Activated T-helper 17 cell treated with anti-CD3 and anti-CD28 coated beads, Interleukin-2, amount 50 U/mL, for 72 hours (primary cell): ENCODE results near the gene AP3S2. TPM values are rescaled to one million over a fixed set of nuclear protein-coding genes. Genes with fewer than 3 reads are reported as not detected.
"Not testable (repeated sequence)": the region's sequence is repeated elsewhere in the genome, so short reads cannot be mapped to it uniquely, and the experiment has no call there.

Experiments used
- ATAC-seq: fragments of 150-1000 bp; cut with Tn5 transposase; replicated peaks from 2 replicates; pipeline ENCODE4 v1.10.0; 2021; ENCODE audit warnings: mild to moderate bottlenecking, moderate library complexity
- H3K27ac Mint-ChIP-seq: one replicate; pipeline ENCODE4 v1.8.0; 2022; ENCODE audit warnings: mixed read lengths
- H3K27me3 Mint-ChIP-seq: one replicate; pipeline ENCODE4 v1.8.0; 2022; ENCODE audit warnings: mixed read lengths
- H3K36me3 Mint-ChIP-seq: one replicate; pipeline ENCODE4 v1.8.0; 2022; ENCODE audit warnings: low read depth, mild to moderate bottlenecking, mixed read lengths
- H3K4me1 Mint-ChIP-seq: one replicate; pipeline ENCODE4 v1.8.0; 2022; ENCODE audit warnings: mixed read lengths
- H3K4me3 Mint-ChIP-seq: one replicate; pipeline ENCODE4 v1.8.0; 2022; ENCODE audit warnings: mild to moderate bottlenecking, mixed read lengths
- H3K9me3 Mint-ChIP-seq: one replicate; pipeline ENCODE4 v1.8.0; 2022; ENCODE audit warnings: mixed read lengths
- total RNA-seq, 2 donors: library from RNA; stranded (reverse); gene quantifications; one replicate each; pipeline ENCODE4 v1.2.3, GENCODE V29; 2022

The AP3S2 gene
- total RNA-seq, 2 donors from 2014 or later, result 14.0 to 16.0 TPM

GRCh38 chr15:89802986-89803824 lies 90.6 kb downstream of the AP3S2 start:
- H3K27me3 Mint-ChIP-seq, result peaks cover 7% of the 10 kb centered on the region
- no peaks in the 10 kb centered on the region for H3K4me1 Mint-ChIP-seq
- ATAC-seq, result no peak
- H3K4me3 Mint-ChIP-seq, result no peak overlapping the region
- no peaks in the 10 kb centered on the region for H3K9me3 Mint-ChIP-seq
- no peaks in the 10 kb centered on the region for H3K36me3 Mint-ChIP-seq
- no peak overlapping the region for H3K27ac Mint-ChIP-seq

DNA sequence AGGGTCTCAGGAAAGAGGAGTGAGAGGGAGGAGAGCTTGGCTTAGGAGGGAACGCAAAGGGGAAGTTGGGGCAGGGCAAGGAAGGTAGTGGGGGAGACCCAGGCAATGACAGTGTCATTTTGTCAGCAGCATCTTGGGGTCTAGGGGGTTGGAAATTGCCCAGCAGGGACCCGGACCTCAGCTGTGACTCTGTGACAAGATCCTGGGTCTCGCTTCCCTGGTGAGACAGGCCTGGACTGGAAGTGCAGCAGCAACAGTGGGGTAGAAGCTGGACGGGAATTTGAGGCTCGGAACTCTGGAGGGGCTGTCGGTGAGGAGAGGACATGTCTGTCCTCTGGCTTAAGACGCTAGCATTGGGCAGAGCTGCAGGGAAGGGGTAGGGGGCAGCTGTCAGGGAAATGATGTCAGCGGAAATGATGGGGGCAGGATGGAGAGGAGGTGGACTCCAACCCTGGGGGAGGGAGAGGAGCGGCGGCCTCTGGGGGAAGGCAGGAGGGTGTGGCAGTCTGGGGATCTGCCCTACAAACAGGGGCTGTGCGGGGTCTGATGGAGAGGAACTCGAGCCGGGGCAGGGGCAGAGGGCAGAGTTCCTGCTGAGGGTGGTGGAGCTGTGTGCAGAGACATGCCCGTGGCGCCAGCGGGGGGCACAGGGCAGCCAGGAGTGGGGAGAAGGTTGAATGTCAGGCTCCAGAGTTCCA lies 91.4 kb downstream of the AP3S2 start:
- Mint-ChIP-seq H3K36me3 (no peaks in the 10 kb centered on the region), H3K4me1 (no peaks in the 10 kb centered on the region), H3K4me3 (no peak overlapping the region), H3K27me3 (peaks cover 7% of the 10 kb centered on the region), H3K27ac (no peak overlapping the region), H3K9me3 (peaks cover under 1% of the 10 kb centered on the region)
- no peak for ATAC-seq

GRCh38 chr15:89801471-89802195 lies 92.2 kb downstream of the AP3S2 start:
- Mint-ChIP-seq H3K9me3 (peaks cover 5% of the 10 kb centered on the region), H3K4me3 (no peak overlapping the region), H3K27me3 (peaks cover 7% of the 10 kb centered on the region), H3K36me3 (no peaks in the 10 kb centered on the region), H3K4me1 (no peaks in the 10 kb centered on the region), H3K27ac (no peak overlapping the region)
- ATAC-seq, result no peak

- Mint-ChIP-seq H3K36me3 (no peaks in the 10 kb centered on the region), H3K27ac (no peak overlapping the region), H3K4me1 (no peaks in the 10 kb centered on the region), H3K4me3 (no peak overlapping the region), H3K27me3 (peaks cover 7% of the 10 kb centered on the region), H3K9me3 (peaks cover 5% of the 10 kb centered on the region)
- no peak for ATAC-seq
These were observed 93.8 kb downstream of the AP3S2 start for GRCh38 chr15:89799918-89800498.

DNA sequence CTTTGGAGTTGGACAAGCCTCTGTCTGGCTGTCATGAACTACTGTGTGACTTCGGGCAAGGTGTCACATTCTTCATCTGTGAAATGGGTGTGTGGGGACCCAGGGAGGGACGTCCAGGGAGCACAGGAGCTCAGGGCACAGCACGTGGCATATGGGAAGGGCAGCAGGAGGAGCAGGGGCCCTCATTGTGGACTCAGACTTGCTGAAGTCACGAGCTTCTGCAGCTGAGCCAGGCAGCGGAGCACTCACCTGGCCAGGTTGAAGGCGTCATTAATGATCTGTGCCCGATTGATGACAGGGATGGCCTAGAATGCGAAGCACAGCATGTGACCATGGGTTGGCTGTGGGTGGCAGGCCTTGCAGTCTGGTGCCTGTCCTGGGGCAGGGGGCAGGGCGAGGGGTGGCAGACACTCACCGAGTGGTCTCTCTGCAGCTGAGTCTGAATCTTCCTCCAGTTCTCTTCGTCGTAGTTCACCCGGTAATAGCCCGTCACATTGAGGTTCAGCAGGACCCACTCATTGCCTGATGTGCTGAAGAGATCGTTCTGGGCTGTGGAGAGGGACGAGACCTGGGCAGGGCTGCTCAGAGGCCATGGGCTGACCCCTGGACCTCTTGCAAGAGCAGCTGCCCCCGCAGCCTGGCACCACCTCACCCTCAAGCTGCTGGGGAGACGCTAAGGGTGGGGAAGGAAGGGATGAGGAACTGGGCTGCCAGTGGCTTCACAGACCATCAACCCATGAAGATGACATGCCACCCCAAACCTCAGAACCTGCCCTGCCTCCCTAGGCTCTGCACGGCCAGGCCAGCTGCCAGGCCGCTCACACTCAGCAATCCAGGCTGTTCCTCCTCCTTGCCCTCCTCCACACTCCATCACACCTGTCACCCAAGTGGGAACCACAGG lies 94.5 kb downstream of the AP3S2 start:
- H3K4me1 Mint-ChIP-seq, result no peaks in the 10 kb centered on the region
- H3K27me3 Mint-ChIP-seq, result peaks cover 7% of the 10 kb centered on the region
- no peak for ATAC-seq
- peaks cover 5% of the 10 kb centered on the region for H3K9me3 Mint-ChIP-seq
- no peak overlapping the region for H3K4me3 Mint-ChIP-seq
- no peak overlapping the region for H3K27ac Mint-ChIP-seq
- H3K36me3 Mint-ChIP-seq, result no peaks in the 10 kb centered on the region

DNA sequence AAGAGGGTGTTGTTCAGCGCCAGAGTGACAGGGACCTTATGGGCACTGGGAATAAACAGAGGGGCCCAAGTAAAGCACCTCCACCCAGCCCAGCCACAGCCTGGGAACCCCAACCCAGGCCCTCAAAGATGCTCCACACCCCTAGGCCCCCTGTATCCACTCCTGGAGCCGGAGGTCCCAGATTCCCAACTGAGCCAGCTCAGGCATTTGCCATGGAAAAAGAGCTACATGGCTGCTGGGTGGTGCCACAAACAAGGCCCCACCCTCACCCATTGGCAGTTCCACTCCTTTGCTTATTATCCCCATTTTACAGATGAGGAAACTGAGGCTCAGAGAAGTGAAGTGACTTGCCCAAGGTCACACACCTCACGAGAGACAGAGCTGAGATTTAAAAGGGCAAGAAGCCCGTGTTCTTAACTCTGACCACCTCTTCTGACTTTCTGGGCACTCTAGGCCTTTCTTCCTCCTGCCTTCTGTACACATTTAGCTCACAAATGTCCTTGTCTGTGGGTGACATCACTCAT lies 96.1 kb downstream of the AP3S2 start:
- H3K9me3 Mint-ChIP-seq, result peaks cover 5% of the 10 kb centered on the region
- peak overlapping the region; percentile 62 for H3K27ac Mint-ChIP-seq
- H3K4me3 Mint-ChIP-seq, result no peak overlapping the region
- H3K36me3 Mint-ChIP-seq, result no peaks in the 10 kb centered on the region
- no peak for ATAC-seq
- peaks cover 7% of the 10 kb centered on the region for H3K27me3 Mint-ChIP-seq
- no peaks in the 10 kb centered on the region for H3K4me1 Mint-ChIP-seq

DNA sequence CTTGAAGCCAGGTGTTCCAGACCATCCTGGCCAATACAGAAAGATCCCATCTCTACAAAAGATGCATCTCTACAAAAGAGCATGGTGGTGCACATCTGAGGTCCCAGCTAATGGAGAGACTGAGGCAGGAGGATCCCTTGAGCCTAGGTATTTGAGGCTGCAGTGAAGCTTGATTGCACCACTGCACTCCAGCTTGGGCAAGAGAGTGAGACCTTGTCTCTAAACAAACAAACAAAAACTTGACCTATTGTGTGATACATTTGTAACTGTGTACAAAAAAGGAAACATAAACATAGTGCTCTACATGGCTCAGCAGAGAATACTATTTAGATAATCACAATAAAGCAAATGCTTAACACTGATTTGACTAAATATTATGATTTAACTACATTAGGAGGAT lies 97.8 kb downstream of the AP3S2 start:
- H3K36me3 Mint-ChIP-seq, result no peaks in the 10 kb centered on the region
- peaks cover 5% of the 10 kb centered on the region for H3K9me3 Mint-ChIP-seq
- H3K4me3 Mint-ChIP-seq, result no peak overlapping the region
- H3K27ac Mint-ChIP-seq, result no peak overlapping the region
- no peaks in the 10 kb centered on the region for H3K4me1 Mint-ChIP-seq
- no peak for ATAC-seq
- H3K27me3 Mint-ChIP-seq, result no peaks in the 10 kb centered on the region

DNA sequence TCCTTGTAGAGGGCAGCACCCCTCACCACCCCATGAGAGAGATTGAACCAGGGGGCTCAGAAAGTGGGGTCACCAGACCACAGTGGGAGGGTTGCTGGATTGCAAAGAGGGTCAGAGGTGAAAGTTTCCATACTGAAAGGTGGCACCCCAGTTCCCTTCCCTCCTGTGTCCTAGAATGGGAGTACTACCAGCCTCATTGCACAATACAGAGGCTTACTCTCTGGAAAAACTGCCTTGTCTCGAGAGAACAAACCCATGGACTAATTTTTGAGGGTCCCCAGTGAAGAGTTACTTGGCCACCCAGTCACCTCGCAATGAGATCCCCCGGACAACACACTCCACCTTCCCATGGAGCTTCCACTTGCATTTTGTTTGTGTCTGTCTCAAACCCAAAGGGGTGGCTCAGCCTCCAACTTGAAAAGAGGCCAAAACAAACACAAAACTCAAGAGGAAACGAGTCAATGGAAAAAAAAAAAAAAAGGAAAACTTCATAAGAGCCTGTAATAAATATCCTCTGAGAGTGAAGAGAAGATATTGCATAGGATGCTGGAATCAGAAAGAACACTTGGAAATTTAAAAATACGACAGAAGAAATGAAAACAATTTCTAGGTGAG lies 99.1 kb downstream of the AP3S2 start:
- peaks cover 3% of the 10 kb centered on the region for H3K27me3 Mint-ChIP-seq
- no peak for ATAC-seq
- H3K4me3 Mint-ChIP-seq, result no peak overlapping the region
- no peaks in the 10 kb centered on the region for H3K4me1 Mint-ChIP-seq
- H3K27ac Mint-ChIP-seq, result no peak overlapping the region
- H3K9me3 Mint-ChIP-seq, result peaks cover 5% of the 10 kb centered on the region
- no peaks in the 10 kb centered on the region for H3K36me3 Mint-ChIP-seq

- no peaks in the 10 kb centered on the region for H3K4me1 Mint-ChIP-seq
- no peak overlapping the region for H3K4me3 Mint-ChIP-seq
- ATAC-seq, result no peak
These were observed 101.5 kb downstream of the AP3S2 start for GRCh38 chr15:89792106-89792805.

GRCh38 chr15:89790661-89791060 lies 103.1 kb downstream of the AP3S2 start:
- Mint-ChIP-seq H3K27me3 (peaks cover 3% of the 10 kb centered on the region), H3K4me1 (no peaks in the 10 kb centered on the region), H3K36me3 (no peaks in the 10 kb centered on the region), H3K9me3 (no peaks in the 10 kb centered on the region), H3K27ac (no peak overlapping the region), H3K4me3 (no peak overlapping the region)
- no peak for ATAC-seq

More at GRCh38 chr15:89792106-89792805, 101.5 kb downstream of the AP3S2 start:
- H3K36me3 Mint-ChIP-seq, result no peaks in the 10 kb centered on the region
- H3K9me3 Mint-ChIP-seq, result peaks cover 3% of the 10 kb centered on the region
- H3K27ac Mint-ChIP-seq, result no peak overlapping the region
- peaks cover 3% of the 10 kb centered on the region for H3K27me3 Mint-ChIP-seq

DNA sequence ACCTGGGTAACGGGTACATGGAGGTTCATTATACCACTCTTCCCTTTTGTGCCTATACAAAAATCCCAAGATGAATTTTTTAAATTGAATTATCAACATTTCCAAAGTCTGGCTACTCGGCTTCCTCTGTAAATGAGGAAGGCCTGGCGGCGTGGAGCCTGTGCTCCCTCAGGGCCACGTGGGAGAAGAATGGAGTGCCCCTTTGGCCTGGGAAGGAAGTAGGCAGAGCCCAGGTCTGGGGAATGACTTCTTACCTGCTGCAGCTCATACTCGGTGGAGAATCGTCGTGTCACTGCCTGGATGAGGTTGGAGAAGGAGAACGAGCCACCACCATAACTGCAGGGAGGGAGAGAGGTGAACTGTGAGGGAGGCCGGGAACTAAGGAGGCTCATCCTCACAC lies 103.6 kb downstream of the AP3S2 start:
- ATAC-seq, result no peak
- H3K9me3 Mint-ChIP-seq, result no peaks in the 10 kb centered on the region
- H3K27ac Mint-ChIP-seq, result no peak overlapping the region
- no peaks in the 10 kb centered on the region for H3K36me3 Mint-ChIP-seq
- peaks cover 3% of the 10 kb centered on the region for H3K27me3 Mint-ChIP-seq
- no peaks in the 10 kb centered on the region for H3K4me1 Mint-ChIP-seq
- no peak overlapping the region for H3K4me3 Mint-ChIP-seq

DNA sequence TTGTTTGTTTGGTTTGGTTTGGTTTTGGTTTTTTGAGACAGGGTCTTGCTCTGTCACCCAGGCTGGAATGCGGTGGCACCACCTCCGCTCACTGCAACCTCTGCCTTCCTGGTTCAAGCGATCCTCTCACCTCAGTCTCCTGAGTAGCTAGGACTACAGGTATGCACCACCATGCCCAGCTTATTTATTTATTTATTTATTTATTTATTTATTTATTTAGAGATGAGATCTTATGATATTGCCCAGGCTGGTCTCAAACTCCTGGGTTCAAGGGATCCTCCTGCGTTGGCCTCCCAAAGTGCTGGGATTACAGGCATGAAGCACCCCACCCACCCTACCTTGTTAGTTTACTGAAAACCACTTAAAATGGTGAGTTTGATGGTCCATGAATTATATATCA lies 105.2 kb downstream of the AP3S2 start:
- not testable (repeated sequence) for H3K4me1 Mint-ChIP-seq, H3K9me3 Mint-ChIP-seq, H3K4me3 Mint-ChIP-seq, H3K27ac Mint-ChIP-seq, H3K36me3 Mint-ChIP-seq, ATAC-seq, H3K27me3 Mint-ChIP-seq

DNA sequence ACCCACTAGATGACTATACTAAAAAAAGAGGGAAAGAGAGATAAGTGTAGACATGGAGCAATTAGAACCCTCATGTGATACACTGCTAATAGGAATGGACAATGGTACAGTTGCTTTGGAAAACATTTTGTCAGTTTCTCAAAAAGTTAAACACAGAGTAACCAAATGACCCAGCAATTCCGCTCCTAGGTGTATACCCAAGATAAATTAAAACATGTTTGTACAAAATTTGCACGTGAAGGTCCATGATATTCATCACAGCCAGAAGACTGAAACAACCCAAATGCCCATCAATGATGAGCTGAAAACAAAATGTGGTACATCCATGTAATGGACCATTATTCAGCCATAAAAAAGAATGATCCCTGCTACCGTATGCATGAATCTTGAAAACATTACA lies 105.8 kb downstream of the AP3S2 start:
- Mint-ChIP-seq H3K9me3 (no peaks in the 10 kb centered on the region), H3K4me1 (no peaks in the 10 kb centered on the region), H3K27me3 (peaks cover 3% of the 10 kb centered on the region), H3K36me3 (no peaks in the 10 kb centered on the region), H3K4me3 (no peak overlapping the region), H3K27ac (no peak overlapping the region)
- no peak for ATAC-seq
